Activated CD8-positive, alpha-beta memory T cell treated with anti-CD3 and anti-CD28 coated beads for 24 hours (primary cell): ENCODE data around the gene SLC24A4.

Experiments
- DNase-seq: peaks from one replicate; pipeline ENCODE4 v3.0.0-alpha.2; 2020

The SLC24A4 gene

DNA sequence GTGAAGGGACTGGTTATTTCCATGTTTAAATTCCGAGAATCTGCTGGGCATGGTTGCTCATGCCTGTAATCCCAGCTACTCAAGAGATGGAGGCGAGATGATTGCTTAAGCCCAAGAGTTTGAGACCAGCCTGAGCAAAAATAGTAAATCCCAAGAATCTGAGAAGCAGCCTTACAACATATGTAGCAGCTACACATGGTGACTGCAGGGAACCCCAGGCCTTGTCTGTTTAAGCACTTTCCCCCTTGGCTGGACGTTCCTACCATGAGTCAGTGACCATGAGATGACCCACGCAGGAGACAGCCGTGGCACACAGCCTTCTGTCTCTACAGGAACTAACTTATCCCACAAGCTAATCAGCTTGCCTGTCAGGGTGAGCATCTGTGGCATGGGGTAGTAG is 5.5 kb upstream of the SLC24A4 start:
- no peak for DNase-seq

DNA sequence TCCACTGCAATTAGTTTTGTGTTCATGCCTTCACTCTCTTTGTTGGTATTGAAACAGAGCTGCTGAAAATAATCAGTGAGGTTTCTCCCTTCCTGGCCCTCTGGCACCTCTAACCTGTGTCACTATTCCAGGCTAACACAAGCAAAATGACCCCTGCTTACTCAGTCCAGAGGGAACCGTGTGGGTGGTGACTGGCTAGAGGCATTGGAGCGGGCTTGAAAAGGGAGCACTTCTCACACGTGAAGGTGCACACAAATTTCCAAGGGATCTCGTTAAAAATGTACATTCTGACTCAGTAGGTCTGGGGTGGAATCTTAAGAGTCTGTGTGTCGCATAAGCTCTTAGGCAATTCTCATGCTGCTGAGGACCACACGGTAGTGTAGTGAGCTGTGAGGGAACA is 1.3 kb upstream of the SLC24A4 start:
- DNase-seq = no peak

DNA sequence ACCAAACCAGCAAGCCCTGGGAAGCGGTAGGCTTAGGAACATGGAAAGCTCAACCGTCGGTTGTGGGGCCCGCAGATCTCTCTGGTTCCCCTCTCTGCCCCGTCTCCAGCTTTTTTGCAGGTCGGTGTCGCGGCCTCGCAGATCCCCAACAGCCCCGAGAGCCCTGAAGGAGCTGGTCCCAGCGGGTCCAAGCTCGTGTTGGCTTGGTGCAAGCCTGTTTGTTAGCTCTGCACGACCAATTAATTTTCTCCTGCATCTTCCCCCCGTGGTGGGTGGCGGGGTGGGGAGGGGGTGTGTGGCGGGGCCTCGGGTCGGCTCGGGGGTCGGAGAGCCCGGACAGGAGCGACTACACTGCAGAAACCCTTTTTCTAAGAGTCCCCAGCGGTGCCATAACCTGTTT is 449 bp upstream of the SLC24A4 start:
- no peak for DNase-seq

DNA sequence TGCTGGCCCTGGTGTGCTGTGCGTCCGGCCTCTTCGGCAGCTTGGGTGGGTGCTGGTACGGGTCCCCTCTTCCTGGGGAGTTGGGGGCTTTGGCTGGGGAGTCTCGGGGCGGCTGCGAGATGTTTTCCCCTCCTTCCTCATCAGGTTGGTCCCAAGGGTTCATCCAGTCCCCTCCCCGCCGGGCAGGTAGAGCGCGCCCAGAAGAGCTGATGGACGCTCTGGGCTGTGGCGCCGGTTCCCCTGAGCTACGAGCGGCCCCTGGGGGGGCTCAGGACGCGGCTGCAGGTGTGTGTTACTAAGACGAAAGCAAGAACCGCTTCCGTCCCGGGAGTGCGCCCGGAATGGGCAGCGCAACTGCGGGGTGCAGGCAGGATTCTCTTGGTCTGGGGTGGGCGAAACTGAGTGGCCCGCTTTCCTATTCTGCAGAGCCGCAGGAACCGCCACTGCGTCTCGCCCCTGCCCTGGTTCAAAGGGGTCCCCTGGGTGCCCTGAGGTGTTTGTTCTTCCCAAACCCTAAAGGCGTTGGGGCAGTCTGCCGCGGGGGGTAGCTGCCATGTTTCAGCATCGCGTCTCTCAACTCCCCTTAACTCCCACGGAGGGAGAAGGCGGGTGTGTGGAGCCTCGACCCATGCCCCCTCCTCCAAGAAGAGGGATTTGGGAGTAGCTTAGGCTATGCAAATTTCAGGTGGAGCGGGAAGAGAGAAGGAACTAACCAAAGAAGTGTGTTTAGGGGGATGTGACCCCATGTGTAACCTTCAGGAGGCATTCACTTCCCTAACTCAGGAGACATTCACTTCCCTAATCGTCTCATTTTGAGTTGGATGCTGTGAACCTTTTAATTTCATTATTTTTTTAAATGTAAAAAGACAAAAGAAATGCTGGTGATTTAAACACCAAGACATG is 1.2 kb downstream of the SLC24A4 start:
- no peak for DNase-seq

DNA sequence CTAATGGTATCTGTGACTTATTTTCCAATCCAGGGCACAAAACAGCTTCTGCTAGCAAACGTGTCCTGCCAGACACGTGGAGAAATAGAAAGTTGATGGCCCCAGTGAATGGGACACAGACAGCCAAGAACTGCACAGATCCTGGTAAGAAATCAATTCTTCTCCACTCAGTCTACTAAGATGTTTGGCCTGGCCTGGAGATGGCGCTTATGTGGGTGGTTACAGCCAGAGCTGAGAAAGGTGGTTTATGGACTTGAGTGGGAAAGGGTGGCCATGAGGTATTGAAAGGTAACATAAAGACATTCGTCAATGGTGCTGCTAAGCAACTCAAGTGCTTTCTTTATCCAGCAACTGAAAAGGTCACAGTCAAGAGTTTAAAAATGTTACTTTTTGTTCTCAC is 2.9 kb downstream of the SLC24A4 start:
- no peak for DNase-seq

DNA sequence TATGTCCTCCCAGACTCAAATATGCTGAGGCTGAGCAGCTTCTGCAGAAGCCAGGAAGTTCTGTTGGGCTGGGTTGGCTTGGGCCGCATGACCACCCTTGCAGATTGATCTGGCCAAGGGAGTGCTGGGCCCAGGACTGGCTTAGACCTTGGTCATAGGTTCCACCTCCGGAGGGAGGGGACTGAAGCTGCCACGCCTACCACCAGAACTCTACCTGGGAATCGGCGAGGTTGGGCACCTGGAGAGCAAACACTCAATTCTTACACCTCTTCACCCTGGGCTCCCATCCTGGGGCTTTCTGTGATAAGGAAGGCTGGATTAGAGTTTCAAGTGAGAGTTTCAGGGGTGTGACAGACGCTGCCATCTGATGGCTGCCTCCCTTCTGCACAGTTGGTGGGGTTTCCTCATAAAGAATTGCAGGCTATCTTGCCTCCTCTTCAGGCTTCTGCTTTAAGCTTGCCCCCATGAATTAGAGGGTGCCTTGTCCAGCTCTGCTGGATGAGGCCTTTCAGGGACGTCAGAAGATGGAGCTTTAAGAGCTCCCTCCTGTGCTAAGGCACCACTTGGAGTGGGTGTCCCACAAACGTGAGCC is 5.8 kb downstream of the SLC24A4 start:
- DNase-seq = no peak

DNA sequence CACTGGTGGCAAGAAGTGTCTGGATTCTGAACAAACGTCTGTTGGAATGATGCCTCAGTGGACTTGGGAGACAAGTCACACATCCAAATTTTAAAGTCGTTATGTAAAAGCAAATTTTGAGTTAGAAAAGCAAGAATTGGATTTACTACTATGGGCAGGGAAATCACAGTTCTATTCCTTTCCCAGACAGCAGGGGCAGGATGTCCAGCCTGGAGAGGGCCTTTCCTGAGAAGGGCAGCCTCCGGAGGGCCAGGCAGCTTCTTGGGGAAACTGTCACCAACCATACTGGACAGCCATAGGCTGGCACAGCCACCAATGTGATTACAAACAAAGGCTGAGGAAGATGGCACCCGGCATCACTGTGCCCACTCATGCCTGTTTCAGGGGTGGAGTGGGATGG is 11.1 kb downstream of the SLC24A4 start:
- DNase-seq = no peak

DNA sequence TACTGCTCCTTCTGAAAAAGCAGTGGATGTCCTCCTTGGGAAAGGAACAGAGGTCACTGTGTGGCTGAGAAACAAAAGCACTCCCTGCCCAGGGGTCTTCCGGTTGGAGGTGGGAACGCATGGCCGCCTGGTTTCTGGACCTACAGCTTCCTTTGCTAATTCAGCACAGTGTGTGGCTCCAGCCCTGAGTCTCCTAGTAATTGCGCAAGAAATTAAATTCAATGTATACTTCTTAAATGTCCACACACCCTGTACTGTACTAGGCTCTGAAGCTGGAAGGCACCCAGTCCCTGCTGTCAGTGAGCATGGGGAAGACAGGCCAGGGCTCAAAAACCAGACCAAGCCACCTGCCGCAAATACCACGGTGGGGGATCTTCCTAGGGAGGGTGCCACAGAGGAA is 13.4 kb downstream of the SLC24A4 start:
- no peak for DNase-seq

DNA sequence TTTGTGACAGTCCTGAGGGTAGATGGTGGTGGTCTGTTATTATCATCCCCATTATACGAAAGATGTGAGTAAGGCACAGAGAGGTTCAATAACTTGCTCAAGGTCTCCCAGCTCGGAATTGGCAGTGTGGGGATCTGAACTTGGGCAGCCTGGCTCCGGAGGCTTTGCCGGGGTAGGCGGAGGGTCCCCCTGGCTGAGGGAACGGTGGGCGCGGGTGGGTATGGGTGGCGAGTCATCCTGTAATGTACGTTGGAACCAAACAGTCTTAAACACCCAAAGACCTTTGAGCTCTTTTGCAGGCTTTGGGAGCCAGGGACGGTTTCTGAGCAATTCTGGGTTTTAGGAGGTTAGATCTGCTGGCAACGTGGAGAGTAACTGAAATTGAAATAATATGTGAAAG is 16.5 kb downstream of the SLC24A4 start:
- no peak for DNase-seq

DNA sequence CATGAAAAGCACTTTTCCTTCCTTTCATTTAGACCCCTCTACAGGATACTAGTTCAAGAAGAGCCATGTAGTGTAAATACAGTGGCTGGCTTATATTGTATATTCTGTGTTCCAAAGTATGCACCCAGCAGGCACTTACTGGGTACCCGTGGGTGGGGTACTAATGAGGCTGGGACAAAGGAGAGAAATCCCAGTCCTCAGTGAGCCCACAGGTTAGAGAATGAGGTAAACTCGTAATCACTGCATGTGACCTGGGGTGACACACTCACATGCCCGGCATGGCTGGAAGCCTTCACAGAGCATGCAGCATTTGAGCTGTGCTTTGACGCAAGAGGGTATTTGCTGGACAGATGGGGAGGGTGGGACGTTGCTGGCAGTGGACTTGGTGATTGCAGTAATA is 17.1 kb downstream of the SLC24A4 start:
- no peak for DNase-seq

DNA sequence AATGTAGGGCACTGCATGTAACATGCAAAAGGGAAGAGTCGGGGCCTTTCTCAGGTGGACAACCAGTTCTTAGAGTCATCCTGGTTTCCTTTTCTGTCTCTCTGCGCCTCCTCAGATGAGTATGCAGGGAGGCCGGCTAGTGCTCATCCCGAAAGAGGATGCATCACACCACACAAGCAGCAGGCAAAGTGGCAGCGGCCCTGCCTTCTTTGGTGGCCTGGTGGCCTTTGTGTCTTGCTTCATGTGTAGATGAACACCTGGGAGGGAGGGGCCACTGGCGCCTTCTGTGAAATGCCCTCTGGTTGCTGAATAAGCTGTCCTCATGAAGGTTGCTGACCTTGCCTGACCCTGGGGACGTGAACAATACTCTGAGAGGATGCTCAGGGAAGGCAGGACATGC is 18.0 kb downstream of the SLC24A4 start:
- DNase-seq = no peak

DNA sequence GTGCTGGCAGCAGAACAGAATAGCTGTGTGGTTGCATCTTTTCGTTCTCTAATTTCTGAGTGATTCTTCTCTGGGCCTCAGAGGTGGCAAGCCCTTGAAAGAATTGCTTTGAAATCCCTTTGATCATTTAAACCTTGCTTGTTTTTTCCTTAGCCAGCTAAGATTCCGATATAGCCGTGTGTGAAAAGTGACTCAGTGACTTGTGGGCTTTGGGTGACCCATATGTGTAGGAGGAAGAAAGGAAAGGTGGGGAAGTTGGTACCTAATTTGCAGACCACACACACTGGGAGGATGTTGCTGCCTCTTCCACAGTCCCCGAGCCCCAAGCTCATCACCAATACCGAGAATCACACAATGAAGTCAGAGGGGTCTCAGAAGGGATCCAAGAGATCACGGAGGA is 18.8 kb downstream of the SLC24A4 start:
- no peak for DNase-seq

DNA sequence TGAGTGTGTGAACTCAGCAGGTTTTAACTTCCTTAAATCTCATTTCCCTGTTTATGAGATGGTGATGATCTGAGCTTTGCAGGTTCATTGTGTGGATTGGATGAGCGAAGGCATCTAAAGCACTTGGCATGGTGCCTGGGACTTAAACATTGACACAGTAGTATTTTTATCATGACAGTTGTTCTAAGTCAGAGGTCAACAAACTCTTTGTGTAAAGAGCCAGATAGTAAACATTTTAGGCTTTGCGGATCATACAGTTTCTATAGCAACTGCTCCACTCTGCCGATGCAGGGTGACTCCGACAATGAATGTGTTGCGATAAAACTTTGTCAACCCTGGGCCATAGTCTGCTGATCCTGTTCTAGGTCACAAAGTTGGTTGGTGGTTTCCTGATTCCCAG is 25.2 kb downstream of the SLC24A4 start:
- no peak for DNase-seq

DNA sequence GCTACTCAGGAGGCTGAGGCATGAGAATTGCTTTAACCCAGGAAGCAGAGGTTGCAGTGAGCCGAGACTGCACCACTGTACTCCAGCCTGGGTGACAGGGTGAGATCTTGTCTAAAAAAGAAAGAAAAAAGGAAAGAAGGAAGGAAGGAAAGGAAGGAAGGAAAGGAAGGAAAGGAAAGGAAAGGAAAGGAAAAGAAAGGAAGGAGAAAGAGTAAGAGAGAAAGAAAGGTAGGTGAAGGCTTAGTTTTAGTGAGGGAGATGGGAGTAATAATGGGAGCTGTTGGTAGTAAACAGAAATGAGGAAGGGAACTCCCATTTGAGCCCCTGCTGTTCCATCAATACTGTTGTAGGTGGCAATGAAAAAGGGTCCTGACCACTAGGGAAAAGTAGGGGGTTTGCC is 28.8 kb downstream of the SLC24A4 start:
- no peak for DNase-seq

DNA sequence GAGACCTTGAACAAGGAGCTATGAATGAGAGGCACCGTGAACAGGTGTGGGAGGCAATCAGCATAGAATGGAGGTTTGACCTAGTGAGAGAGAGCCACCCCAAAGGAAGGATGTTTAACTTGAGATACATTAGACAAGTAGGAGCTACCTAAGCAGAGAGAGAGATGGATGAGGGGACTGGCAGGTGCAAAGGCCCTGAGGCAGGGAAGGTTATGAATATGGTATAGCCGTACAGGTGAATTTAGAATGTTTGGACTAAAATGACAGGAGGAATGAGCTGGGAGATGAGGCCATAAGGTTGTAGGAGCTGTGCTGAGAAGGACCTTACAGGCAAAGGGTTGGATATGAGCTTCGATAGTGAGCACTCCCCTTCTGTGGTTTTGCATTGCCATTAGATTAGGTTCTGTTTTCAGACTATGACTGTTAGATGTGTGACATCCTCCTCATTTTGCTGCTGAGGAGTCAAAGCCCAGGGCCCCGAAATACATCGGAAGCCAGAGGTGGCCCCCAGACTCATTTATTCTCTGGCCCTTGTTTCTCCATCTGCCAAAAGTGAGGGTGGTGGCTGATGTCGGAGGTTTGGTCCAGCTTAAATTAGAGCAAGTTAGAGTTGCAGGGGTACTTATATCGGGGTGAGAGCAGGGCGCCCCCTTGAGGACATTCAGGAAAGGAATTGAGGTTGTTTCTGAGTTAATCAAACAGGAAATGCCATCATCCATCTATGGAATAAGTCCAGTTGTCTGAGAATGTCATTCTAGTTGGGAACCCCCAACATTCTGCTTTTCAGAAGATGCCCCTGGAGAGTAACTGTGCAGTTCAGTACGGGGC is 29.4 kb downstream of the SLC24A4 start:
- DNase-seq = no peak

DNA sequence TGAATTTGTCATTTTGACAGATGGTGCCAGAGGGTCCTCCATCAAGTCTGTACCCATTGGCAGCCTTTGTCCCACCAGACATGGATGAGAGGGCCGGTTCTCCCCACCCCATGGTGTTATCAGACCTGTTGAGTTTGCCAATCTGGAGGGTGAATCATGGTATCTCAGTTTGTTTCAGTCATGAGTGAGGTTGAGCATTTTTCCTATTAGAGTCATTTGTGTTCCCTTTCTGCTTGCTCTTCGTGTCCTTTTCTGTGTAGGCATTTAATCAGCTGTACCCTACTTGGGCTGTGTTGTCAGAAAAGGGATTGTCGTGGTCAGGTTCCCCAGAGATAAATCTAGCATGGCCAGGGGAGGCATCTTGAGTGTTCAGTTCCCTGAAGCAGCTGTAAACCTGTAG is 30.5 kb downstream of the SLC24A4 start:
- no peak for DNase-seq

DNA sequence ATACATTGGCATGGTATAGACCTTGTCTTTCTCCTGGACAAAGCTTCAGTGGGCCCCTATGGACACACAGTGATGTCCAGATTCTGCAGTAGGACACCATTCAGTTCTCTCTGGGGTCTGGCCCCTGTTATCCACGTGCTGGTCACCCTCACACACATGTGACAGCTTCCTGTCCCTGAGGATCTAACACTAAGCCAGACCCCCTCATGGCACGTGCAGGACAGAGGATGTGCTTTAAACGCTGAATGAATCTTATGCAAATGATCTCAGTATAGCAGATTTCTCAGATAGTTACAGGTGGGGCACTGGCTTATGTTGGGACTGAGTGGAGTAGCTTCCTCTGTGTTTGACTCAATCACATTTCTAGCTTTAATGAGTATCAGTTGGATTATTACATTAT is 33.7 kb downstream of the SLC24A4 start:
- no peak for DNase-seq

DNA sequence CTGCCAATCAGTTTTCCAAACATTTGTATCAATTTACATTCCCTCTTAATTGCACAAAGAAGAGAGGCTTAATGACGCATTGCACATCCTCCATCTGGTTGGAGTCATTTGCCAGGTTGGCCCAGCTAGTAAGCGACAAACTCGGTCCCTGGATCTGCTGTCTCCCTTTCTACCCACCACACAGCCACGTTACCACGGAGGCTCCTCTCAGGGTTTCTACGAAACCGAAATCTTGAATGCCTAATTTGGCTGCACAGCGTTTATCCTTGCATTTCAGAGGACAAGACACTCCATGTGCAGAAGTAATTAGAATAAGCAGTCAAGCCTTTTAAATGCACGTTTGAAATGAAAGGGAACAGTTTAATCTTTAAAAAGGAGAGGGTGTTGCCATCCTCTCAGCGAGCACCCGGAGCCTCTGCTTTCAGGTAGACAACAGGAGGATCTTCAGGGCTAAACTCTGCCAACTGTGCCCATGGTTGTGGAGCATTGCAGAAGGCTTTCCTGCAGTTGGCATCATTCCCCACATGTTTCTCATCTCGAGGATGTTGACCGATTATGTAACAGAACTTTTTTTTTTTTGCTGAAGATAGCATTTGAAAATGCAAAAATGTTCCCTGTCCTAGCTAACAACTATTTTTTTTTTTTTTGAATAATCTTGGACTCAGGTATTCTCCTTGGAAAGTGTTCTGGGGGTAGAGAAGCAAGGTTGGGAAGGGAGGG is 37.8 kb downstream of the SLC24A4 start:
- DNase-seq = no peak

DNA sequence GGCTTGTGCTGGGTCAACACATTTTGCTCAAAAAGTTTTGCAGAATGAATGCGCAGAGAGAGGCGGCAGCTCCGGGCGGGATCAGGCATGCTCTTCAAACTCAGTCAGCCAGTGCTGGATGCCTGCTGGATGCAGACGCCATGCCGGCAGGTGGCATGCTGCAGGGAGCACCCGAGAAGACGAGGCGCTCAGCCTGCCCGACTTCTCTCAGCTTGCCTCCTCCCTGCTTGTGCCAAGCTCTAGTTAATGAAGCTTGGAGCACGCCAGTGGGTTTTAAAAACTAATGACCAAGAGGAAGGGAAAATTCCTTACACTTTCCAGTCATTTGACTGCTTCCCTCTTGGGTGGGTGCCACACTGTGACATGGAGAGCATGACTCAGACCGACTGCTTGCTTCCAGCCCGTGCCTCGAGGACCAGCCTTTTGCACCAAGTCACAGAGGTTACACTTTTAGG is 39.8 kb downstream of the SLC24A4 start:
- no peak for DNase-seq

DNA sequence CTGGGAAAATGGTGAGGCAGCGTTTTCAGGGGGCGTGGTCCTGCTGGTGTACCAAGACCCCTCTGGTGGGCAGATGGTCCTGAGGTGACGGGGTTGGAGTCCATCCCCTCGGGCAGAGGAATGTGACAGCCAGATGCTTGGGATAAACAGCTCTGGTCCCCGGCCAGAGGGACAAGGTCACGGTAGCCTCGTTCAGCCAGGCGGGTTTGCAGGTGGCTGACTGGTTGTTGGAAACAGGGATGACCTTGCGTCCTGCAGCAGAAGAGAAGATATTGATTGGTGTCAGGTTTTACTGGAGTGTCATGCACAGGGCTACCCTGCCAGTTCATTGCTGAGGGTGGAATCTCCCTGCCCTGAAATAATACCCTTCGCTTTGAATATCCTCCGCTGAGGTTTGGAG is 43.3 kb downstream of the SLC24A4 start:
- no peak for DNase-seq

DNA sequence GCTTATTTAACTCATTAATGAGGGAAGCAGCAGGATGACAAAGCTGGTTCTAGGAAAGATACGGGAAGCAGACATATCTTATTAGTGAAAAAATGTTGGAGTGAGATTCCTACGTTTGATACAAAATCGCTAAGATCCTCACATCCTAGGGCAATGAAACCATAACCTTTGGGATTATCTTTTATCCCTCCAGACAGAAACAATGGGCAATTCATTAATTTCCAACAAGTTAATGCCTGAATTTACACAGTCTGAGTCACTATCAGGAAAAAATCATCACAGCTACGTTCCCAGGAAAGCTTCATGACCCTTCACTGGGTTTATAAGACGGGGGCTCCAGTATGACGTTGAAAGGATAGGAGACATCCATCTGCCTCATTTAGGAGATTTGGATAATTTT is 45.0 kb downstream of the SLC24A4 start:
- DNase-seq = no peak

DNA sequence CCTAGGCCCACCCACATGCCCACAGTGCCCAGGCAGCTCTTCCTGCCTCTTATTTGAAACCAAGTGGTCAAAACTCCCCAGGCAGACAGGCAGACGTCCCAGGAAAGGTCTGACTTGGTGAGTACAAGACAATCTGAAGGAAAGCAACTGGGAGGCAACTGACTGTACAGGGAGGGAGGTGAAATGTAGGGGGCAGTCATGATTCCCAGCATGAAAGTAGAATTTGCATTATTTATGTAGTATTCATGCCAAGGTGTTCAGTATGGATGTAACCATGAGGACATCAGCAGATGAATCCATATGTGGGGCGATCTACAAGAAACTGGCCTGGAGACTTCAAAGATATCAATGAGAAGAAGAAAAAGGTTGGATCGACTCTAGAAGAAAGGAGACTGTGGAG is 46.1 kb downstream of the SLC24A4 start:
- no peak for DNase-seq

DNA sequence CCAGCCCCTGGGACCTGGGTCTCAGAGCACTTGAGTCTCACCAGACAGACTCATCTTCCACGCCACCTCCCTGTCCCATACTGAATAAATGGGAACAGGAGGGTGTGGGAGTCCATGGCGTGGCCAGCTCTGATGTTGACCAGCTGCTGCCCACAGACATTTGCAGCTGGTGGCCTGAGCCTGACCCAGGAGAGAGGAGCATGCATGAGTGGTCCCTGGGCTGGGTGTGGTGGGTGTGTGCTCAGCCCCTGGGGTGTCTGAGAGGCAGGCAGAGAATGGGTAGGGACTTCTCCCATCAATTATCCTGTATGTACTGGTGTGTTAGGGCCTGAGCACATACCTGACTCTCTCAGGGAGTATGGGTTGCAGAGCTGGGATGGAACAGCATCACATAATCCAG is 49.3 kb downstream of the SLC24A4 start:
- DNase-seq = no peak
